Measurements from ENCODE around the gene MRPS12. TPM values are rescaled to one million over a fixed set of nuclear protein-coding genes. Genes with fewer than 3 reads are reported as not detected.

Gene MRPS12
- total and polyA plus RNA-seq, 9 donors, result 5.5 to 24.1 (median 19.7) TPM

GRCh38 chr19:38977445-38978325 is 46.9 kb downstream of the MRPS12 start:
- WGBS, 3 donors, result 78 to 84% (median 83%) methylated on average over 15 of the region's 15 CpGs
- no peak for TF ChIP-seq CTCF (IDR thresholded peaks at IDR 0.05)
- TF ChIP-seq POLR2A (IDR thresholded peaks at IDR 0.05), result no peak
- TF ChIP-seq EP300 (IDR thresholded peaks at IDR 0.05), result no peak
- intact Hi-C loops (cut with DNase I), result no loop called here

GRCh38 chr19:38978326-38978689 is 47.6 kb downstream of the MRPS12 start:
- H3K27ac ChIP-seq, result no peak overlapping the region
- no peak for DNase-seq
- H3K36me3 ChIP-seq, result no peaks in the 10 kb centered on the region
- no peaks in the 10 kb centered on the region for H3K27me3 ChIP-seq
- intact Hi-C loops (cut with DNase I), result no loop called here
- H3K4me3 ChIP-seq, result no peak overlapping the region
- no peaks in the 10 kb centered on the region for H3K9me3 ChIP-seq
- 73 to 87% (median 81%) methylated on average over 3 of the region's 3 CpGs for WGBS, 3 donors
- TF ChIP-seq CTCF (IDR thresholded peaks at IDR 0.05) (no peak), EP300 (IDR thresholded peaks at IDR 0.05) (no peak), POLR2A (IDR thresholded peaks at IDR 0.05) (no peak)
- H3K4me1 ChIP-seq (ENCODE audit: insufficient read depth), result no peaks in the 10 kb centered on the region

More at GRCh38 chr19:38977445-38978325, 46.9 kb downstream of the MRPS12 start:
- no peaks in the 10 kb centered on the region for H3K9me3 ChIP-seq
- no peaks in the 10 kb centered on the region for H3K4me1 ChIP-seq (ENCODE audit: insufficient read depth)
- DNase-seq, result no peak
- H3K27ac ChIP-seq, result no peak overlapping the region
- no peaks in the 10 kb centered on the region for H3K36me3 ChIP-seq
- H3K4me3 ChIP-seq, result no peak overlapping the region
- no peaks in the 10 kb centered on the region for H3K27me3 ChIP-seq

GRCh38 chr19:38979812-38980211 is 49.1 kb downstream of the MRPS12 start:
- Histone ChIP-seq H3K4me3 (no peak overlapping the region), H3K27me3 (no peaks in the 10 kb centered on the region), H3K9me3 (no peaks in the 10 kb centered on the region), H3K36me3 (no peaks in the 10 kb centered on the region), H3K4me1 (ENCODE audit: insufficient read depth) (no peaks in the 10 kb centered on the region), H3K27ac (no peak overlapping the region)
- WGBS, 3 donors, result 79 to 87% (median 86%) methylated on average over 5 of the region's 5 CpGs
- DNase-seq, result no peak
- TF ChIP-seq CTCF (IDR thresholded peaks at IDR 0.05) (no peak), EP300 (IDR thresholded peaks at IDR 0.05) (no peak), POLR2A (IDR thresholded peaks at IDR 0.05) (no peak)
- intact Hi-C loops (cut with DNase I), result no loop called here

GRCh38 chr19:38980583-38981374 is 50.0 kb downstream of the MRPS12 start:
- no peak for DNase-seq
- Histone ChIP-seq H3K9me3 (no peaks in the 10 kb centered on the region), H3K27ac (no peak overlapping the region), H3K36me3 (no peaks in the 10 kb centered on the region), H3K4me1 (ENCODE audit: insufficient read depth) (no peaks in the 10 kb centered on the region), H3K27me3 (no peaks in the 10 kb centered on the region), H3K4me3 (no peak overlapping the region)
- no peak for TF ChIP-seq POLR2A (IDR thresholded peaks at IDR 0.05)
- no peak for TF ChIP-seq CTCF (IDR thresholded peaks at IDR 0.05)
- no peak for TF ChIP-seq EP300 (IDR thresholded peaks at IDR 0.05)
- intact Hi-C loops (cut with DNase I), result no loop called here
- WGBS, 3 donors, result 89 to 91% (median 90%) methylated on average over 10 of the region's 10 CpGs

Other genes starting within 250 kb of the MRPS12 start
- gene CAPN12, start 186.5 kb upstream of the MRPS12 start, total RNA-seq, result 1 to 10 TPM in 5 of 7 donors, under 1 TPM in 2; 0.81 to 8.0 (median 3.1) TPM
- gene CAPN12, start 186.5 kb upstream of the MRPS12 start, polyA plus RNA-seq, result 1 to 10 TPM in 1 of 2 donors, under 1 TPM in 1; 0.22 to 3.6 TPM
- under 1 TPM in 2 of 7 donors, not detected in 5; 0.69 to 0.79 TPM for gene LGALS7, start 157.4 kb upstream of the MRPS12 start, total RNA-seq
- gene LGALS7, start 157.4 kb upstream of the MRPS12 start, polyA plus RNA-seq, result under 1 TPM in 1 of 2 donors, not detected in 1; 0.84 TPM
- gene LGALS7B, start 141.7 kb upstream of the MRPS12 start, total RNA-seq, result not detected
- gene LGALS7B, start 141.7 kb upstream of the MRPS12 start, polyA plus RNA-seq, result not detected
- gene LGALS4, start 118.0 kb upstream of the MRPS12 start, total RNA-seq, result 1 to 10 TPM in 4 of 7 donors, under 1 TPM in 3; 0.57 to 7.4 (median 2.2) TPM
- 1 to 10 TPM in 1 of 2 donors, under 1 TPM in 1; 0.80 to 1.4 TPM for gene LGALS4, start 118.0 kb upstream of the MRPS12 start, polyA plus RNA-seq
- gene ECH1, start 99.2 kb upstream of the MRPS12 start, total RNA-seq, result 100 to 1,000 TPM in 5 of 7 donors, 10 to 100 TPM in 2; 67.6 to 146 (median 113) TPM
- 100 to 1,000 TPM; 202 to 243 TPM for gene ECH1, start 99.2 kb upstream of the MRPS12 start, polyA plus RNA-seq
- gene HNRNPL, start 81.0 kb upstream of the MRPS12 start, total RNA-seq, result 100 to 1,000 TPM; 110 to 282 (median 230) TPM
- 100 to 1,000 TPM; 152 to 284 TPM for gene HNRNPL, start 81.0 kb upstream of the MRPS12 start, polyA plus RNA-seq
- 1 to 10 TPM; 1.1 to 4.7 (median 2.6) TPM for gene RINL, start 52.7 kb upstream of the MRPS12 start, total RNA-seq
- gene RINL, start 52.7 kb upstream of the MRPS12 start, polyA plus RNA-seq, result 1 to 10 TPM; 2.3 to 3.4 TPM
- gene SIRT2, start 31.3 kb upstream of the MRPS12 start, total RNA-seq, result 10 to 100 TPM; 51.7 to 64.9 (median 55.7) TPM
- gene SIRT2, start 31.3 kb upstream of the MRPS12 start, polyA plus RNA-seq, result 10 to 100 TPM; 46.1 to 60.0 TPM
- 10 to 100 TPM in 6 of 7 donors, 1 to 10 TPM in 1; 8.5 to 19.3 (median 13.2) TPM for gene NFKBIB, start 31.0 kb upstream of the MRPS12 start, total RNA-seq
- gene NFKBIB, start 31.0 kb upstream of the MRPS12 start, polyA plus RNA-seq, result 10 to 100 TPM in 1 of 2 donors, 1 to 10 TPM in 1; 3.2 to 21.6 TPM
- gene CCER2, start 18.8 kb upstream of the MRPS12 start, total RNA-seq, result 1 to 10 TPM in 1 of 7 donors, under 1 TPM in 4, not detected in 2; 0.50 to 1.1 (median 0.51) TPM
- gene CCER2, start 18.8 kb upstream of the MRPS12 start, polyA plus RNA-seq, result under 1 TPM in 1 of 2 donors, not detected in 1; 0.48 TPM
- 10 to 100 TPM in 6 of 7 donors, 1 to 10 TPM in 1; 9.8 to 20.6 (median 18.0) TPM for gene SARS2, start 181 bp upstream of the MRPS12 start, total RNA-seq
- gene SARS2, start 181 bp upstream of the MRPS12 start, polyA plus RNA-seq, result 10 to 100 TPM in 1 of 2 donors, 1 to 10 TPM in 1; 5.0 to 20.5 TPM
- gene FBXO17, start 44.8 kb downstream of the MRPS12 start, total RNA-seq, result 10 to 100 TPM; 32.7 to 52.2 (median 41.9) TPM
- 10 to 100 TPM; 26.7 to 35.5 TPM for gene FBXO17, start 44.8 kb downstream of the MRPS12 start, polyA plus RNA-seq
- gene FBXO27, start 101.6 kb downstream of the MRPS12 start, total RNA-seq, result 10 to 100 TPM in 5 of 7 donors, 1 to 10 TPM in 2; 5.7 to 21.4 (median 19.1) TPM
- gene FBXO27, start 101.6 kb downstream of the MRPS12 start, polyA plus RNA-seq, result 10 to 100 TPM in 1 of 2 donors, 1 to 10 TPM in 1; 6.4 to 14.7 TPM
- not detected for gene ACP7, start 153.4 kb downstream of the MRPS12 start, total RNA-seq
- not detected for gene ACP7, start 153.4 kb downstream of the MRPS12 start, polyA plus RNA-seq
- gene PAK4, start 194.8 kb downstream of the MRPS12 start, total RNA-seq, result 10 to 100 TPM; 10.4 to 62.2 (median 35.4) TPM
- 10 to 100 TPM; 11.6 to 35.7 TPM for gene PAK4, start 194.8 kb downstream of the MRPS12 start, polyA plus RNA-seq

All from ovary (tissue), 9 donors.